ENCODE data around the gene SNRNP70.
"Not testable (repeated sequence)": the region's sequence is repeated elsewhere in the genome, so short reads cannot be mapped to it uniquely, and the experiment has no call there.

SNRNP70 gene

GRCh38 chr19:49121841-49122240 is 36.6 kb downstream of the SNRNP70 start:
- not testable (repeated sequence) for DNase-seq

- DNase-seq: not testable (repeated sequence)
Observed at GRCh38 chr19:49123285-49123684, 38.0 kb downstream of the SNRNP70 start.

- no peak for DNase-seq
Observed at GRCh38 chr19:49125025-49125731, 39.9 kb downstream of the SNRNP70 start.

- no peak for DNase-seq
Observed at GRCh38 chr19:49126575-49126974, 41.3 kb downstream of the SNRNP70 start.

GRCh38 chr19:49127225-49127624 is 42.0 kb downstream of the SNRNP70 start:
- DNase-seq: not testable (repeated sequence)

- DNase-seq: peak; percentile 97
Observed at GRCh38 chr19:49127674-49128544, 42.7 kb downstream of the SNRNP70 start.

GRCh38 chr19:49128545-49129237 is 43.4 kb downstream of the SNRNP70 start:
- no peak for DNase-seq

- DNase-seq: no peak
Observed at GRCh38 chr19:49129238-49129583, 44.0 kb downstream of the SNRNP70 start.

- DNase-seq: no peak
Observed at GRCh38 chr19:49130325-49130724, 45.1 kb downstream of the SNRNP70 start.

- peak; percentile 48 for DNase-seq
Observed at GRCh38 chr19:49132974-49133609, 47.8 kb downstream of the SNRNP70 start.

- peak; percentile 59 for DNase-seq
Observed at GRCh38 chr19:49133621-49134454, 48.6 kb downstream of the SNRNP70 start.

GRCh38 chr19:49135686-49136085 is 50.4 kb downstream of the SNRNP70 start:
- no peak for DNase-seq

- DNase-seq: no peak
Observed at GRCh38 chr19:49136771-49137171, 51.5 kb downstream of the SNRNP70 start.

GRCh38 chr19:49140951-49141350 is 55.7 kb downstream of the SNRNP70 start:
- DNase-seq: no peak

GRCh38 chr19:49141352-49141751 is 56.1 kb downstream of the SNRNP70 start:
- no peak for DNase-seq

- peak; percentile 67 for DNase-seq
Observed at GRCh38 chr19:49142866-49143335, 57.6 kb downstream of the SNRNP70 start.

- DNase-seq: peak; percentile 78
Observed at GRCh38 chr19:49145573-49146407, 60.5 kb downstream of the SNRNP70 start.

GRCh38 chr19:49146408-49146770 is 61.1 kb downstream of the SNRNP70 start:
- DNase-seq: not testable (repeated sequence)

- DNase-seq: no peak
Observed at GRCh38 chr19:49148044-49148682, 62.9 kb downstream of the SNRNP70 start.

All from CD4-positive, alpha-beta T cell treated with Interleukin-17A for 1 hour (primary cell).